GM18861 (cell line): ENCODE measurements around the gene PICK1.
"Not testable (repeated sequence)": the region's sequence is repeated elsewhere in the genome, so short reads cannot be mapped to it uniquely, and the experiment has no call there.

Experiments
- ATAC-seq: cut with Tn5 transposase; IDR thresholded peaks from one replicate; pipeline ENCODE4 v1.9.1; 2021; ENCODE audit not compliant: unreplicated experiment

The PICK1 gene

GRCh38 chr22:38110863-38111852, 54.0 kb downstream of the PICK1 start:
- no peak for ATAC-seq

GRCh38 chr22:38111925-38112355, 54.7 kb downstream of the PICK1 start:
- ATAC-seq, result no peak

- ATAC-seq, result no peak
Observed at GRCh38 chr22:38112381-38112780, 55.2 kb downstream of the PICK1 start.

DNA sequence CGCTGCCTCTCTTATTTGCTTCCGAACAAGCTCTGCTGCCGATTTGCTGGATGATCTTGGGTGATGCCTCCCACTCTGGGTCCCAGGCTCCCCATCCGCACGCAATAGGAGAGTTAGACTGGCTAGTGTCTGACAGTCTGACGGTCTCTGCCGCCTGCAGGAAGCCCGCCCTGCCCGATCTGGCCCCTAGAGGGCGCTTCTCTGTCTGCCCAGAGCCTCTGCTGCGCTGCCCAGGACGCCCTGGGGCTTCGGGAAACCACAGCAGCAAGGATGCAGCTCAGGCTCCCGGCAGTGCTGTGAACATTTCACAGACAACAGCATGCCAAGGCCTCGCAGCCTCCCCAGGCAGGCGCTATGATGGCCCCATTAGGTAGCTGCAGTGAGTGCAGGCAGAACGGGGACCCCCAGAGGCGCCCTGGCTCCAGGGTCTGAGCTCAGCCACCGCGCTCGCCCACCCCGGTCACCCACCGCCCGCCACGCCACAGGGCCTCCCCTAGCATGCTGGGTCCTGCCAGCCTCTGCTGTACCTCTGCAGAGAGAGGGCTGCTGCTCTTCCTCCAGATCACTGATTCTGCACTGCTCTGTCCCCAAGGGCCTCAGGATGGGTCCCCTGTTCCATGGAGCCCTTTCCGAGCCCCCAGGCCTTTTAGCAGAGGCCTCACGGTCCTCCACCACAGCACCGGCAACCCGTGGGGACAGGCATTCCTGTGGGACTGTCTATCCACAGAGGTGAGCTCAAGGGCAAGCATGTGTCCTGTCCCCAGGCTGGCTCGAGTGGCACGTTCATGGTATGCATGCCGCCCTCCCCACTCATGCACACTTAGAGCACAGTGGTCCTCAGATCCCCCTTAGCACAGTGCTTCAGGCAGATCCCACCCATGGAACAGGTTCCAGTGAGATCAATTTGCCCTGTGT, 57.5 kb downstream of the PICK1 start:
- ATAC-seq, result no peak

GRCh38 chr22:38115423-38116205, 58.4 kb downstream of the PICK1 start:
- ATAC-seq, result no peak

- not testable (repeated sequence) for ATAC-seq
Observed at GRCh38 chr22:38117556-38117955, 60.4 kb downstream of the PICK1 start.

- no peak for ATAC-seq
Observed at GRCh38 chr22:38118182-38118581, 61.0 kb downstream of the PICK1 start.

- ATAC-seq, result not testable (repeated sequence)
Observed at GRCh38 chr22:38118747-38119146, 61.5 kb downstream of the PICK1 start.

- ATAC-seq, result no peak
Observed at GRCh38 chr22:38120359-38121110, 63.3 kb downstream of the PICK1 start.

- no peak for ATAC-seq
Observed at GRCh38 chr22:38122616-38123015, 65.4 kb downstream of the PICK1 start.

DNA sequence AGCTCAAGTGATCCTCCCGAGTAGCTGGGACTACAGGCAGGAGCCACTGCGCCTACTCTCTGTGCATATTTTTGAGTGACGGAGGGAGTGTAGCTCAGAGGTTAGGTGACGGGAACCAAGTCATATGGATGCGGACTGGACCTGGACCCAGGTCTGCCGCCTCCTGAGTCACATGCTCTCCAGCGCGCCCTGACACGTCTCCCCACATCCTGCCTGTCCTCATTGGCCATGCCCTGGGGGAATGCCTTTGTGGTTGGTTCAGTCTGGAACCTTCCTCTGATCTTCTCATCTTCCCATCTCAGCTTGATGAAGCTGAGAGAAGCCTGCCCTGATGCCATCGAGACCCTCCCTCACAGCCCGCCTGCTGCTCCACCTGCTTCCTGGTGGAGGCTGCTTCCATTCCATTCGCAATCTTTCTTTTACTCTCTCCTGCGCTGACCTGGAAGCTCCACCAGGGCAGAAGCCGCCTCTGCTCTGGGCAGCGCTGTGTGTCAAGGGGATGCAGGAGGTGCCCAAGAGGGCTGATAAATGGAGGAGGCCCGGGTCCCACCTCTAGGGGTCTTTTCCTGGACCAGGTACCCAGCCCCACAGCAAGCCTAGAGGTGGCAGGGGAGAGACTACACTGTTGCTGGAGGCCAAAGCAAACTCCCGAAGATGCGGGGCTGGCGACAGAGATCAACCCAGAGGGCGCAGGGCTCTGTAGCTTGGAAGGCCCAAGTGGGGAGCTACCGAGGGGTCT, 67.2 kb downstream of the PICK1 start:
- no peak for ATAC-seq

GRCh38 chr22:38125038-38125610, 67.9 kb downstream of the PICK1 start:
- ATAC-seq, result no peak
